HepG2 (cell line): Measurements from ENCODE around the gene ZNF526. TPM values are rescaled to one million over a fixed set of nuclear protein-coding genes. Genes with fewer than 3 reads are reported as not detected.

Experiments
- ELF4 ChIP-seq: sonication (generic); formaldehyde crosslinking; IDR thresholded peaks from 2 replicates; pipeline ENCODE4 v1.5.0; 2020; ENCODE audit warnings: missing genetic modification reagents, mild to moderate bottlenecking, moderate library complexity, borderline replicate concordance
- HIVEP1 ChIP-seq: sonication (generic); formaldehyde crosslinking; IDR thresholded peaks from 2 replicates; pipeline ENCODE4 v1.4.0; 2020; ENCODE audit warnings: mild to moderate bottlenecking, missing genetic modification reagents
- MED1 ChIP-seq: sonication (generic); formaldehyde crosslinking; IDR thresholded peaks from 2 replicates; pipeline ENCODE4 v1.4.0; 2020; ENCODE audit warnings: missing genetic modification reagents
- NCOR1 ChIP-seq: fragments of 200-600 bp; sonication (generic); IDR thresholded peaks from 2 replicates; pipeline ENCODE4 v1.7.0; 2017; ENCODE audit warnings: antibody characterized with exemption, low read length, borderline replicate concordance
- RBAK ChIP-seq: sonication (generic); formaldehyde crosslinking; IDR thresholded peaks from 2 replicates; pipeline ENCODE4 v1.5.1; 2020; ENCODE audit warnings: mild to moderate bottlenecking, missing genetic modification reagents
- SRSF4 ChIP-seq: fragments of 200-400 bp; formaldehyde crosslinking; IDR thresholded peaks from one replicate; pipeline ENCODE4 v1.6.1; 2018; ENCODE audit warnings: mild to moderate bottlenecking, low read depth, low read length, moderate library complexity; ENCODE audit not compliant: poor library complexity, severe bottlenecking
- SRSF9 ChIP-seq: fragments of 200-400 bp; formaldehyde crosslinking; IDR thresholded peaks from 2 replicates; pipeline ENCODE4 v1.6.1; 2018; ENCODE audit warnings: borderline replicate concordance, mild to moderate bottlenecking, low read depth, low read length; ENCODE audit not compliant: insufficient read depth, poor library complexity, severe bottlenecking
- TOE1 ChIP-seq: sonication (generic); formaldehyde crosslinking; IDR thresholded peaks from 2 replicates; pipeline ENCODE4 v1.4.0; 2020; ENCODE audit warnings: mild to moderate bottlenecking, missing genetic modification reagents
- ZNF496 ChIP-seq: sonication (generic); formaldehyde crosslinking; IDR thresholded peaks from 2 replicates; pipeline ENCODE4 v1.8.1; 2023; ENCODE audit warnings: mild to moderate bottlenecking, moderate library complexity, missing genetic modification reagents; ENCODE audit not compliant: insufficient replicate concordance
- ZNF569 ChIP-seq: sonication (generic); formaldehyde crosslinking; IDR thresholded peaks from 2 replicates; pipeline ENCODE4 v1.5.0; 2020; ENCODE audit warnings: mild to moderate bottlenecking, missing genetic modification reagents, moderate library complexity, borderline replicate concordance
- ZNF572 ChIP-seq: sonication (generic); formaldehyde crosslinking; IDR thresholded peaks from 2 replicates; pipeline ENCODE4 v1.5.1; 2020; ENCODE audit warnings: mild to moderate bottlenecking, missing genetic modification reagents
- ZNF782 ChIP-seq: sonication (generic); formaldehyde crosslinking; IDR thresholded peaks from 2 replicates; pipeline ENCODE4 v1.4.0; 2020; ENCODE audit warnings: missing genetic modification reagents, mild to moderate bottlenecking, borderline replicate concordance
- polyA plus RNA-seq, 8 experiments: library from polyadenylated mRNA; depleted of rRNA in 3 of 8; stranded (reverse) in 7 of 8; unstranded in 1 of 8; fragments of >200 nt; fragmentation: Illumina TruSeq in 4 of 8; extraction: Trizol in 4 of 8; gene quantifications; 2 replicates each; pipeline versions ENCODE4 v1.2.1 to v1.2.3, GENCODE V29; 2011 to 2016; ENCODE audit warnings: low read depth in 4 of 8, missing spikeins in 1 of 8, mixed read lengths in 1 of 8; ENCODE audit not compliant: insufficient read depth in 1 of 8
- total RNA-seq, 5 experiments: library from RNA; depleted of rRNA; stranded (reverse); fragments of >200 nt; fragmentation: Illumina TruSeq; extraction: Trizol; gene quantifications; 2 replicates each; pipeline ENCODE4 v1.2.3, GENCODE V29; 2016; ENCODE audit warnings: low read depth in 1 of 5
- TF ChIP-seq, protein P1 (sequence below): sonication (generic); formaldehyde crosslinking; conservative IDR thresholded peaks from 2 replicates; pipeline ENCODE4 v1.4.0; 2020; ENCODE audit warnings: mild to moderate bottlenecking, missing genetic modification reagents, moderate library complexity
- TF ChIP-seq, protein P2 (sequence below): sonication (generic); formaldehyde crosslinking; conservative IDR thresholded peaks from 2 replicates; pipeline ENCODE4 v1.8.0; 2022; ENCODE audit warnings: missing genetic modification reagents
- TF ChIP-seq, protein P3 (sequence below): IDR thresholded peaks from 2 replicates; pipeline ENCODE4 v1.6.1; 2016; ENCODE audit warnings: mild to moderate bottlenecking, missing biosample characterization, missing genetic modification reagents
- TF ChIP-seq, protein P4 (sequence below): IDR thresholded peaks from 2 replicates; pipeline ENCODE4 v1.6.1; 2018; ENCODE audit warnings: missing genetic modification reagents, mild to moderate bottlenecking, missing compliant biosample characterization
- TF ChIP-seq, protein P5 (sequence below): sonication (generic); formaldehyde crosslinking; IDR thresholded peaks from 2 replicates; pipeline ENCODE4 v1.5.0; 2020; ENCODE audit warnings: missing genetic modification reagents

The ZNF526 gene
- total and polyA plus RNA-seq, 2 of the 13 experiments (the other 11 are each of a cell fraction or from before 2014, with no cell fraction given) = 3.3 to 8.4 TPM

DNA sequence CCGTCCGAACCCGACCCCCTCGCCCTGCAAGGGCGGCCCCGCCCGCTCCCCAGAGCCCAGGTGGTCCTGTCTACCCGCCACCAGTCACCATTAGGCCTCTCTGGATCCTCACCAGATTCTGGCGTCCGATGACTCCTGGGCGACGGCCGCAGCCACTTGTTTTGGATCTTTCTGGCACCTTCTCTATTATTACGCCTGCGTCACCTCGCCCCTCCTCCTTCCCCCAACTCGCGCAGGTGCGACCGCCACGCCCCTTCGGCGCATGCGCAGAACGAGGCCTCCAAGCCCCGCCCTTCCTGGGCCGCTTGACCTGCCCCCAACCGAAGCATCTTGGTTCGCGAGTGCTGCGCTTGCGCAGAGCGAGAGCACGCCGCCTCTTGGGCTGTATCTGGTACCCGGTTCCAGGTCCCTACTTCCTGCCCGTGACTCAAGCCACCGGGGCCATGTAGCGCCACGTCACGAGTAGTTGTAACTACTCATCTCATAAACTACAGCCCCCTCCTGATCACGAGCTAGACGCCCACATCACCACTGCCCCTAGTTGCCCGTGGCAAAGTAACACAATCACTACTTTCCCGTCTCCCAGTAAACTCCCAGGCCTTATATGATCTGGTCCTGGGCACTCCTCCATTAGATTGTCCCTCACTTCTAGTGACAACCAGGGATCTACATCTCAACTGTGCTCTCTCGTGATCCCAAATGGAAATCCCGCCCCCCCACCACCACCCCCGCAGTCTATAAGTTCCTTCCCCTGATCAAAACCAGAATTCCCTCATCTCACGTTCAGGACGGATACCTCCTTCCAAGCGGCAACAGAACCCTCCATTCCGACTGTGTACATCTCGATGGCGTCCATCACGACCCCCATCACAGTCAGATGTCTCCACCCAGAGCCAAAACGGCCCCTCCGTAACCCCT, 2.3 kb upstream of the ZNF526 start, which contains the start of gene DEDD2 (continued):
- no peak for TF ChIP-seq ZNF496 (CRISPR knock-in tag)
- no peak; the same call in 1 of the 2 replicates for TF ChIP-seq ZNF572
- TF ChIP-seq, protein P1, sequence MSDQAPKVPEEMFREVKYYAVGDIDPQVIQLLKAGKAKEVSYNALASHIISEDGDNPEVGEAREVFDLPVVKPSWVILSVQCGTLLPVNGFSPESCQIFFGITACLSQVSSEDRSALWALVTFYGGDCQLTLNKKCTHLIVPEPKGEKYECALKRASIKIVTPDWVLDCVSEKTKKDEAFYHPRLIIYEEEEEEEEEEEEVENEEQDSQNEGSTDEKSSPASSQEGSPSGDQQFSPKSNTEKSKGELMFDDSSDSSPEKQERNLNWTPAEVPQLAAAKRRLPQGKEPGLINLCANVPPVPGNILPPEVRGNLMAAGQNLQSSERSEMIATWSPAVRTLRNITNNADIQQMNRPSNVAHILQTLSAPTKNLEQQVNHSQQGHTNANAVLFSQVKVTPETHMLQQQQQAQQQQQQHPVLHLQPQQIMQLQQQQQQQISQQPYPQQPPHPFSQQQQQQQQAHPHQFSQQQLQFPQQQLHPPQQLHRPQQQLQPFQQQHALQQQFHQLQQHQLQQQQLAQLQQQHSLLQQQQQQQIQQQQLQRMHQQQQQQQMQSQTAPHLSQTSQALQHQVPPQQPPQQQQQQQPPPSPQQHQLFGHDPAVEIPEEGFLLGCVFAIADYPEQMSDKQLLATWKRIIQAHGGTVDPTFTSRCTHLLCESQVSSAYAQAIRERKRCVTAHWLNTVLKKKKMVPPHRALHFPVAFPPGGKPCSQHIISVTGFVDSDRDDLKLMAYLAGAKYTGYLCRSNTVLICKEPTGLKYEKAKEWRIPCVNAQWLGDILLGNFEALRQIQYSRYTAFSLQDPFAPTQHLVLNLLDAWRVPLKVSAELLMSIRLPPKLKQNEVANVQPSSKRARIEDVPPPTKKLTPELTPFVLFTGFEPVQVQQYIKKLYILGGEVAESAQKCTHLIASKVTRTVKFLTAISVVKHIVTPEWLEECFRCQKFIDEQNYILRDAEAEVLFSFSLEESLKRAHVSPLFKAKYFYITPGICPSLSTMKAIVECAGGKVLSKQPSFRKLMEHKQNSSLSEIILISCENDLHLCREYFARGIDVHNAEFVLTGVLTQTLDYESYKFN (CRISPR knock-in tag) = 0 out of 2 replicates have a peak, but pooled peaks have one; percentile 27
- peak; percentile 44; the same call in 1 of the 2 replicates for TF ChIP-seq HIVEP1 (CRISPR knock-in tag)
- no peak for TF ChIP-seq ELF4 (CRISPR knock-in tag)
- no peak for TF ChIP-seq TOE1 (CRISPR knock-in tag)
- no peak for TF ChIP-seq RBAK (CRISPR knock-in tag)
- TF ChIP-seq, protein P2, sequence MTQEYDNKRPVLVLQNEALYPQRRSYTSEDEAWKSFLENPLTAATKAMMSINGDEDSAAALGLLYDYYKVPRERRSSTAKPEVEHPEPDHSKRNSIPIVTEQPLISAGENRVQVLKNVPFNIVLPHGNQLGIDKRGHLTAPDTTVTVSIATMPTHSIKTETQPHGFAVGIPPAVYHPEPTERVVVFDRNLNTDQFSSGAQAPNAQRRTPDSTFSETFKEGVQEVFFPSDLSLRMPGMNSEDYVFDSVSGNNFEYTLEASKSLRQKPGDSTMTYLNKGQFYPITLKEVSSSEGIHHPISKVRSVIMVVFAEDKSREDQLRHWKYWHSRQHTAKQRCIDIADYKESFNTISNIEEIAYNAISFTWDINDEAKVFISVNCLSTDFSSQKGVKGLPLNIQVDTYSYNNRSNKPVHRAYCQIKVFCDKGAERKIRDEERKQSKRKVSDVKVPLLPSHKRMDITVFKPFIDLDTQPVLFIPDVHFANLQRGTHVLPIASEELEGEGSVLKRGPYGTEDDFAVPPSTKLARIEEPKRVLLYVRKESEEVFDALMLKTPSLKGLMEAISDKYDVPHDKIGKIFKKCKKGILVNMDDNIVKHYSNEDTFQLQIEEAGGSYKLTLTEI (CRISPR knock-in tag) = no peak
- no peak for TF ChIP-seq SRSF4
- peak; percentile 26; the same call in 1 of the 2 replicates for TF ChIP-seq MED1
- TF ChIP-seq, protein P3, sequence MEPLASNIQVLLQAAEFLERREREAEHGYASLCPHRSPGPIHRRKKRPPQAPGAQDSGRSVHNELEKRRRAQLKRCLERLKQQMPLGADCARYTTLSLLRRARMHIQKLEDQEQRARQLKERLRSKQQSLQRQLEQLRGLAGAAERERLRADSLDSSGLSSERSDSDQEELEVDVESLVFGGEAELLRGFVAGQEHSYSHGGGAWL (CRISPR knock-in tag) = 0 out of 2 replicates have a peak, but pooled peaks have one; percentile 28
- TF ChIP-seq, protein P4, sequence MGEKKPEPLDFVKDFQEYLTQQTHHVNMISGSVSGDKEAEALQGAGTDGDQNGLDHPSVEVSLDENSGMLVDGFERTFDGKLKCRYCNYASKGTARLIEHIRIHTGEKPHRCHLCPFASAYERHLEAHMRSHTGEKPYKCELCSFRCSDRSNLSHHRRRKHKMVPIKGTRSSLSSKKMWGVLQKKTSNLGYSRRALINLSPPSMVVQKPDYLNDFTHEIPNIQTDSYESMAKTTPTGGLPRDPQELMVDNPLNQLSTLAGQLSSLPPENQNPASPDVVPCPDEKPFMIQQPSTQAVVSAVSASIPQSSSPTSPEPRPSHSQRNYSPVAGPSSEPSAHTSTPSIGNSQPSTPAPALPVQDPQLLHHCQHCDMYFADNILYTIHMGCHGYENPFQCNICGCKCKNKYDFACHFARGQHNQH (CRISPR knock-in tag) = peak; percentile 60; the same call in 1 of the 2 replicates
- TF ChIP-seq ZNF569 = no peak
- TF ChIP-seq, protein P5, sequence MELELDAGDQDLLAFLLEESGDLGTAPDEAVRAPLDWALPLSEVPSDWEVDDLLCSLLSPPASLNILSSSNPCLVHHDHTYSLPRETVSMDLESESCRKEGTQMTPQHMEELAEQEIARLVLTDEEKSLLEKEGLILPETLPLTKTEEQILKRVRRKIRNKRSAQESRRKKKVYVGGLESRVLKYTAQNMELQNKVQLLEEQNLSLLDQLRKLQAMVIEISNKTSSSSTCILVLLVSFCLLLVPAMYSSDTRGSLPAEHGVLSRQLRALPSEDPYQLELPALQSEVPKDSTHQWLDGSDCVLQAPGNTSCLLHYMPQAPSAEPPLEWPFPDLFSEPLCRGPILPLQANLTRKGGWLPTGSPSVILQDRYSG (CRISPR knock-in tag) = 0 out of 2 replicates have a peak, but pooled peaks have one; percentile 33
- no peak for TF ChIP-seq NCOR1
- no peak for TF ChIP-seq SRSF9
- TF ChIP-seq ZNF782 = no peak
